ENCODE measurements around the gene PRKAR1B.

Gene PRKAR1B

DNA sequence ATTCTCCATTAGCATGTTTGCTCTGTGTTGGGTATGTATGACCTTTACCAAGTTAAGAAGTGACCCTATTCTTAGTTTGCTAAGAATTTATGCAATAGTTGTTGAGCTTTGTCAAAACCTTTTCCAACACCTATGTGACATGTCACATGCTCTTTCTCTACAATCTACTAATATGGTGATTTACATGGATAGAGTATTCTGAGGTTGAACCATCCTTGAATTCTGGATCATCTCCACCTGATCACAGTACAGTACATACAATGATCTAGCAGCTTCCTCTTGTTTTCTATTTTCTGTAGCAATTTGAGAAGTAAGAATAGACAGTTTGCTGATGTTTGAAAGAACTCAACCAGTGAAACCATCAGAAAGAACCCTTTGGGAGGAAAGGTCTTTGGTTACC lies 106.2 kb downstream of the PRKAR1B start:
- H3K4me1 ChIP-seq (ENCODE audit: control insufficient read depth, insufficient read depth, low read length) = no peaks in the 10 kb centered on the region
- H3K27ac ChIP-seq (ENCODE audit: extremely low read depth, low read depth, low read length) = no peak overlapping the region
- no peak for TF ChIP-seq ZNF311 (tag by site-specific recombination; IDR thresholded peaks at IDR 0.05; ENCODE audit: borderline replicate concordance)
- TF ChIP-seq, protein P1, sequence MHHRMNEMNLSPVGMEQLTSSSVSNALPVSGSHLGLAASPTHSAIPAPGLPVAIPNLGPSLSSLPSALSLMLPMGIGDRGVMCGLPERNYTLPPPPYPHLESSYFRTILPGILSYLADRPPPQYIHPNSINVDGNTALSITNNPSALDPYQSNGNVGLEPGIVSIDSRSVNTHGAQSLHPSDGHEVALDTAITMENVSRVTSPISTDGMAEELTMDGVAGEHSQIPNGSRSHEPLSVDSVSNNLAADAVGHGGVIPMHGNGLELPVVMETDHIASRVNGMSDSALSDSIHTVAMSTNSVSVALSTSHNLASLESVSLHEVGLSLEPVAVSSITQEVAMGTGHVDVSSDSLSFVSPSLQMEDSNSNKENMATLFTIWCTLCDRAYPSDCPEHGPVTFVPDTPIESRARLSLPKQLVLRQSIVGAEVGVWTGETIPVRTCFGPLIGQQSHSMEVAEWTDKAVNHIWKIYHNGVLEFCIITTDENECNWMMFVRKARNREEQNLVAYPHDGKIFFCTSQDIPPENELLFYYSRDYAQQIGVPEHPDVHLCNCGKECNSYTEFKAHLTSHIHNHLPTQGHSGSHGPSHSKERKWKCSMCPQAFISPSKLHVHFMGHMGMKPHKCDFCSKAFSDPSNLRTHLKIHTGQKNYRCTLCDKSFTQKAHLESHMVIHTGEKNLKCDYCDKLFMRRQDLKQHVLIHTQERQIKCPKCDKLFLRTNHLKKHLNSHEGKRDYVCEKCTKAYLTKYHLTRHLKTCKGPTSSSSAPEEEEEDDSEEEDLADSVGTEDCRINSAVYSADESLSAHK (tag by site-specific recombination; IDR thresholded peaks at IDR 0.05) = no peak
- peak; percentile 82 for TF ChIP-seq SETDB1 (IDR thresholded peaks at IDR 0.05; ENCODE audit: insufficient read length, low read length)
- H3K4me3 ChIP-seq (ENCODE audit: low read depth, low read length) = no peak overlapping the region
- CTCF ChIA-PET = interaction anchor here (0.6 kb wide), 1 partner anchor 84 kb away, joined by 3 read pairs; no protein-coding TSS in a partner anchor
- no peaks in the 10 kb centered on the region for H3K36me3 ChIP-seq (ENCODE audit: control insufficient read depth in 2 of 2, insufficient read depth in 1 of 2, low read length in 2 of 2)
- POLR2A ChIA-PET = no interaction called here
- H3K9me3 ChIP-seq (ENCODE audit: control insufficient read depth, insufficient read depth, low read depth, low read length) = no peaks in the 10 kb centered on the region; the same call in 1 of the 2 replicates

DNA sequence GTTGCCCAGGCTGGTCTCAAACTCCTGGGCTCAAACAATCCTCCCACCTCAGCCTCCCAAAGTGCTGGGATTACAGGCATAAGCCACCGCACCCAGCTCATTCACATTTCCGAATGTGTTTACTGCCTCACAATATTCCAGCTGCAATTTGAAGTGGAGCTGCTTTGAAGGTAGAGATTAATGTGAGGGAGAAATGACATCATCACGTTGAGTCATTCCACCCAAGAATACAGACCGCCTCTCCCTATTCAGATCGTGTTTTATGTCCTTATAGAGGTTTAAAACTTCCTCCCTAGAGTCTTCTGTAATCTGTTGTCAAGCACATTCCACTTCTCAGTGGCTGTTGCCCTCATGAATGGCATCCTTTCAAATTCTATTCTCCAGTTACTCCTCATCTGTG lies 107.0 kb downstream of the PRKAR1B start:
- CTCF ChIA-PET = interaction anchor here (0.5 to 0.9 kb wide), 3 partner anchors 22 to 369 kb away, joined by 3 to 5 read pairs (median 4); no protein-coding TSS in a partner anchor
- Histone ChIP-seq H3K4me1 (ENCODE audit: control insufficient read depth, insufficient read depth, low read length) (no peaks in the 10 kb centered on the region), H3K9me3 (ENCODE audit: control insufficient read depth, insufficient read depth, low read depth, low read length) (no peaks in the 10 kb centered on the region; the same call in 1 of the 2 replicates), H3K36me3 (ENCODE audit: control insufficient read depth in 2 of 2, insufficient read depth in 1 of 2, low read length in 2 of 2) (no peaks in the 10 kb centered on the region), H3K4me3 (ENCODE audit: low read depth, low read length) (no peak overlapping the region), H3K27ac (ENCODE audit: extremely low read depth, low read depth, low read length) (no peak overlapping the region)
- POLR2A ChIA-PET = no interaction called here
- no peak for TF ChIP-seq EGR2 (tag by site-specific recombination; IDR thresholded peaks at IDR 0.05; ENCODE audit: low read depth)
- no peak for TF ChIP-seq MZF1 (tag by site-specific recombination; IDR thresholded peaks at IDR 0.05; ENCODE audit: borderline replicate concordance)
- TF ChIP-seq, protein P2, sequence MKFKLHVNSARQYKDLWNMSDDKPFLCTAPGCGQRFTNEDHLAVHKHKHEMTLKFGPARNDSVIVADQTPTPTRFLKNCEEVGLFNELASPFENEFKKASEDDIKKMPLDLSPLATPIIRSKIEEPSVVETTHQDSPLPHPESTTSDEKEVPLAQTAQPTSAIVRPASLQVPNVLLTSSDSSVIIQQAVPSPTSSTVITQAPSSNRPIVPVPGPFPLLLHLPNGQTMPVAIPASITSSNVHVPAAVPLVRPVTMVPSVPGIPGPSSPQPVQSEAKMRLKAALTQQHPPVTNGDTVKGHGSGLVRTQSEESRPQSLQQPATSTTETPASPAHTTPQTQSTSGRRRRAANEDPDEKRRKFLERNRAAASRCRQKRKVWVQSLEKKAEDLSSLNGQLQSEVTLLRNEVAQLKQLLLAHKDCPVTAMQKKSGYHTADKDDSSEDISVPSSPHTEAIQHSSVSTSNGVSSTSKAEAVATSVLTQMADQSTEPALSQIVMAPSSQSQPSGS (tag by site-specific recombination; IDR thresholded peaks at IDR 0.05; ENCODE audit: low read depth) = peak; percentile 93
- TF ChIP-seq ZBTB1 (tag by site-specific recombination; IDR thresholded peaks at IDR 0.05) = no peak
- TF ChIP-seq ZNF76 (tag by site-specific recombination; IDR thresholded peaks at IDR 0.05; ENCODE audit: borderline replicate concordance, low read depth) = no peak
- no peak for TF ChIP-seq TRIM28 (IDR thresholded peaks at IDR 0.05; ENCODE audit: borderline replicate concordance, low read length)
- no peak for TF ChIP-seq ZNF549 (tag by site-specific recombination; IDR thresholded peaks at IDR 0.05)
- peak; percentile 47 for TF ChIP-seq ZNF510 (tag by site-specific recombination; IDR thresholded peaks at IDR 0.05; ENCODE audit: insufficient replicate concordance)
- TF ChIP-seq ZFP37 (tag by site-specific recombination; IDR thresholded peaks at IDR 0.05) = no peak
- peak; percentile 83 for TF ChIP-seq ZBTB21 (tag by site-specific recombination; IDR thresholded peaks at IDR 0.05)
- TF ChIP-seq YY2 (tag by site-specific recombination; IDR thresholded peaks at IDR 0.05) = no peak
- TF ChIP-seq KLF7 (tag by site-specific recombination; IDR thresholded peaks at IDR 0.05; ENCODE audit: borderline replicate concordance) = no peak
- no peak for TF ChIP-seq SALL2 (tag by site-specific recombination; IDR thresholded peaks at IDR 0.05; ENCODE audit: borderline replicate concordance)
- no peak for TF ChIP-seq ZNF544 (tag by site-specific recombination; IDR thresholded peaks at IDR 0.05)
- TF ChIP-seq ZNF776 (tag by site-specific recombination; IDR thresholded peaks at IDR 0.05; ENCODE audit: borderline replicate concordance) = no peak
- TF ChIP-seq BCL11B (tag by site-specific recombination; IDR thresholded peaks at IDR 0.05; ENCODE audit: low read depth) = no peak
- TF ChIP-seq, protein P1 (tag by site-specific recombination; IDR thresholded peaks at IDR 0.05) = no peak
- TF ChIP-seq, protein P3, sequence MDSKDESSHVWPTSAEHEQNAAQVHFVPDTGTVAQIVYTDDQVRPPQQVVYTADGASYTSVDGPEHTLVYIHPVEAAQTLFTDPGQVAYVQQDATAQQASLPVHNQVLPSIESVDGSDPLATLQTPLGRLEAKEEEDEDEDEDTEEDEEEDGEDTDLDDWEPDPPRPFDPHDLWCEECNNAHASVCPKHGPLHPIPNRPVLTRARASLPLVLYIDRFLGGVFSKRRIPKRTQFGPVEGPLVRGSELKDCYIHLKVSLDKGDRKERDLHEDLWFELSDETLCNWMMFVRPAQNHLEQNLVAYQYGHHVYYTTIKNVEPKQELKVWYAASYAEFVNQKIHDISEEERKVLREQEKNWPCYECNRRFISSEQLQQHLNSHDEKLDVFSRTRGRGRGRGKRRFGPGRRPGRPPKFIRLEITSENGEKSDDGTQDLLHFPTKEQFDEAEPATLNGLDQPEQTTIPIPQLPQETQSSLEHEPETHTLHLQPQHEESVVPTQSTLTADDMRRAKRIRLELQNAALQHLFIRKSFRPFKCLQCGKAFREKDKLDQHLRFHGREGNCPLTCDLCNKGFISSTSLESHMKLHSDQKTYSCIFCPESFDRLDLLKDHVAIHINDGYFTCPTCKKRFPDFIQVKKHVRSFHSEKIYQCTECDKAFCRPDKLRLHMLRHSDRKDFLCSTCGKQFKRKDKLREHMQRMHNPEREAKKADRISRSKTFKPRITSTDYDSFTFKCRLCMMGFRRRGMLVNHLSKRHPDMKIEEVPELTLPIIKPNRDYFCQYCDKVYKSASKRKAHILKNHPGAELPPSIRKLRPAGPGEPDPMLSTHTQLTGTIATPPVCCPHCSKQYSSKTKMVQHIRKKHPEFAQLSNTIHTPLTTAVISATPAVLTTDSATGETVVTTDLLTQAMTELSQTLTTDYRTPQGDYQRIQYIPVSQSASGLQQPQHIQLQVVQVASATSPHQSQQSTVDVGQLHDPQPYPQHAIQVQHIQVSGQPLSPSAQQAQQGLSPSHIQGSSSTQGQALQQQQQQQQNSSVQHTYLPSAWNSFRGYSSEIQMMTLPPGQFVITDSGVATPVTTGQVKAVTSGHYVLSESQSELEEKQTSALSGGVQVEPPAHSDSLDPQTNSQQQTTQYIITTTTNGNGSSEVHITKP (tag by site-specific recombination; IDR thresholded peaks at IDR 0.05) = no peak
- TF ChIP-seq SP7 (tag by site-specific recombination; IDR thresholded peaks at IDR 0.05) = peak; percentile 67
- no peak for TF ChIP-seq MEIS1 (CRISPR knock-in tag; IDR thresholded peaks at IDR 0.05; ENCODE audit: borderline replicate concordance)
- no peak for TF ChIP-seq HOXA7 (CRISPR knock-in tag; IDR thresholded peaks at IDR 0.05; ENCODE audit: borderline replicate concordance)
- TF ChIP-seq ZNF514 (tag by site-specific recombination; IDR thresholded peaks at IDR 0.05) = no peak
